NCI-H446 treated with DMSO at 0.1 percent for 48 hours (cell line): Measurements from ENCODE around the gene CDH4.

Experiments used
- DNase-seq: peaks from one replicate; lab custom pipeline; 2025; lab: John Stamatoyannopoulos, UW

The CDH4 gene

DNA sequence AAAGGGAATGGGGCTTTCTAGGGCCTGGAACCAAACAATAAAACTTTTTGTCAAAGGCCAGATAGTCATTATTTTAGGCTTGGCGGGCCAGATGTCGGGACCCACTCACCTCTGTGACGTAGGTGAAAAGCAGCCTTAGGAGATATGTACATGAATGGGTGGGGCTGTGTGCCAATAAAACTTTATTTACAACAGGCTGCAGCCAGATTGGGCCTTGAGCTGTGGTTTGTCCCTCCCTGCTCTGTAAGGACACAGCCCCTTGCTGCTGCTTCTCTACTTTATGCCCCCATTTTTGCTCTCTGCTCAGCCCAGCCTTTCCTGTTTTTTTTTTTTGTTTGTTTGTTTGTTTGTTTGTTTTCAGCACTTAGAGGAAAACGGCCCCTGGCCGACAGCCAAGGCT, 32.7 kb downstream of the CDH4 start:
- DNase-seq = no peak

DNA sequence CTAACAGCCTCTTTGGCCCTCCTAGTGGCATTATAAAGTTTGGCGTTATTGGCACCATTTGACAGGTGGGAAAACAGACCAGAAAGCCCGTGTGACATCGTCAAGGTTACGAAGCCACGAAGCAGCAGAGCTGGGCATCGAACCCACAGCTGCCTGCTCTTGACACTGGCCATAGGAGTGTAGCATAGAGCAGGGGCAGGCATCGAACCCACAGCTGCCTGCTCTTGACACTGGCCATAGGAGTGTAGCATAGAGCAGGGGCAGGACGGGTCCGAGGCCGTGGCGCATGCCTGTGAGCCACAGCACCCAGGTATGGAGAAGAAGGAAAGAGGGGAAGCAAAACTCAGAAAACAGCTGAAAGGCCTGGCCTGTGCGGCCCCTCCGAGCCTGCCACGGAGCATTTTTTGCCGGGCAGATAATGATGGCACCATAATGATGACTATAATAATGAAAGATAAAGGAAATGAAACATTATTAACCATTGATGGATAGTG, 33.1 kb downstream of the CDH4 start:
- DNase-seq = no peak

DNA sequence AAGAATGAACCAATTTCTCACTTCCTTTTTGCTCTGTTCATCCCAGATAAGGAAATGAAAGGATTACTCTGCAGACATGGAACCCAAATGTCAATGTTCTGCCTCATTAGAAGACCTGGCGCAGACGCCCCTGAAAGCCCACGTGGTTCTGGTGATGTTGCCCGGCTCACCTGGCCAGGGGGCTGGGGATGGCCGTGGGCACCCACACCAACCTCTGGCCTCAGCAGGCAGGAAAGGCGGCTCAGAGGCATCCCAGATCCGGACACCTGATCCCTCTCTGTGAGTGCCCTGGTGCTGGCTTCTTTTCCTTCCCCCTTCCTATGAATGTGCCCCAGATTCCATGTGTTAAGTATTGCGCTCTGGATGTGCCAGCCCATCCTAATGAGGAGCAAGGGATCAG, 33.6 kb downstream of the CDH4 start:
- DNase-seq = no peak

DNA sequence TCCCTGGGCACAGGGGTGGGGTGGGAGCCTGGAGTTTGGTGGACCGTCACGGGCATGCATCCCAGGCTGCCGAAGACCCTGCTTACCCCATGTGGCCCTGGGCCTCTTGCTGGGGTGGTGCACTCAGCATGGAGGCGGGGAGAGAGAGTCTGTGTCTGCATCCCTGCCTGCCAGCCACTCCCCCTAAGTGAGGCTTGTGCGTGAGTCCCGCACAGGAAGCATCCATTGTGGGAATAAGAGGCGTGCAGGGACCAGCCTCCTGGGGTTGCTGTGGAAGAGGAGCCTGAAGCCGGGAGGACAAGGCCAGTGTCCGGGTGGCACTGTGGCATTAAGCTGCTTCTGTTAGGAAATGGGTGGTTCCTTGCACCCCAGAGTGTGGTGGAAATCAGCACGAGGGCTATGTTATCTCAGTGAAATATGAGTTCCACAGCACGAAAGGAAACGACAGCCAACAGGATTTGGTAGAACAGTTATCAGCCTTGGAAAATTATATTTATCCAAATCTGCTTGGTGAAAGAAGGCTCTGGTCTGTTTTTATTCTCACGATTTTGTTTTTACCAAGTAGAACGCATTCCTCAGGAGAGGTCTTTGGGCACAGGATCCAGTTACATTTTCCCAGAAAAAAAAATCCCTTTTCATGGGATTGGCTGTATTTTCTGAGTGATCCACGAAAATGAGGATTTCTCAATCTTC, 35.7 kb downstream of the CDH4 start:
- no peak for DNase-seq

DNA sequence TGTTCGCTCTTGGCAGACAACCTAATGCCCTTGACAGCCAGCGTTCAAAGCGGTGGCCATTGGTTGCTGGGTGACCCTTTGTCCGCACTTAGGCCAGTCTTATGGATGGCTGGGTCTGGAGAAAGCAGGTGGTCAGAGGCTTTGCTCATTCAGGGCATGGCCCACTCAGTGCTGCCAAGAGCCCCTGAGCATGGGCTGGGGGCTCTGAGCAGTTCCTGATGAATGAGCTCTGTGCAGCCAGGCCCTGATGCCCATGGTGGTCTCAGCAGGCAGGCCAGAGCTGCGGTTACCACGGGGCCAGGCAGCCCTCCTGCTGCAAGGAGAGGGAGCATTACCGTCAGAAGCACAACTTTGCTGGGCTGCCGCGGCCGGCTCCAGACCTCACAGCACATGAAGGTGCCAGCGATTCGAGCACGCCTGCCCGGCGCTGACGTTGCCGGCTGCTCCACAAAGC, 36.3 kb downstream of the CDH4 start:
- no peak for DNase-seq

DNA sequence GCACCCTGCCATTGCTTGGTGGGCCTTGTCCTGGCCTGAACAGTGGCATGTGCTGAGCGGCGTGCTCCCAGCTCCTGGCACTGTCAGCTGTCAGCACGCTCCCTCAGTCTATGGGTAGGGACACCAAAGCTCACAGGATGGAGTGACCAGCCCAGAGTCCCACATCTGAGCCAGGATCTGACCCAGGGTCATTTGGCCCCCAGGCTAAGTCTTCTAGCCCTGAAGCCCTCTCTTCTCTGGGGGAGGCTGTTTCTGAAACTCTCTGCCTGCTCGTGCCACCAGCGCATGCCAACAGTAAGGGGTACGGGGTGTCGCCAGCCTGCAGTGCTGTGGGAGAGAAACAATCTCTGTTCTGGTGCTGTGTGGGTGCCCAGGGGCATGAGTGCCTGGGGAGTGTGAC, 37.1 kb downstream of the CDH4 start:
- no peak for DNase-seq

DNA sequence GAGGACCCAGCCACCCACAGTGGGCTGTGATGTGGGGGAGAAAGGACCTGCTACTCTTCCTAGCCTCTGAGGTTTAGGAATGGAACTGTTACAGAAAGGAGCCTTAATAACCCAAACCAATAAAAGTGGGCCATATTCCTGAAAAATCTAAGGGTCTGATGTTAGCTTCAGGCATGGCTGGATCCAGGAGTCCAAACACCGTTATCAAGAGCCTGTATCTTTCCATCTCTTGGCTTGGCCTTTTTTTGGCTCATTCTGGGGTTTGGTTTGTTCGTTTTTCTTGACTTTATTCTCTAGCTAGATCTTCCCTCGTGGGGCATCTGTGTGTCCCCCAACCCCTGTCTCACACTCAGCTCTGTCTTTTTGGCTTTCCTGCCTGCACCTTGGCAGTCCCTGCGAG, 38.7 kb downstream of the CDH4 start:
- no peak for DNase-seq

DNA sequence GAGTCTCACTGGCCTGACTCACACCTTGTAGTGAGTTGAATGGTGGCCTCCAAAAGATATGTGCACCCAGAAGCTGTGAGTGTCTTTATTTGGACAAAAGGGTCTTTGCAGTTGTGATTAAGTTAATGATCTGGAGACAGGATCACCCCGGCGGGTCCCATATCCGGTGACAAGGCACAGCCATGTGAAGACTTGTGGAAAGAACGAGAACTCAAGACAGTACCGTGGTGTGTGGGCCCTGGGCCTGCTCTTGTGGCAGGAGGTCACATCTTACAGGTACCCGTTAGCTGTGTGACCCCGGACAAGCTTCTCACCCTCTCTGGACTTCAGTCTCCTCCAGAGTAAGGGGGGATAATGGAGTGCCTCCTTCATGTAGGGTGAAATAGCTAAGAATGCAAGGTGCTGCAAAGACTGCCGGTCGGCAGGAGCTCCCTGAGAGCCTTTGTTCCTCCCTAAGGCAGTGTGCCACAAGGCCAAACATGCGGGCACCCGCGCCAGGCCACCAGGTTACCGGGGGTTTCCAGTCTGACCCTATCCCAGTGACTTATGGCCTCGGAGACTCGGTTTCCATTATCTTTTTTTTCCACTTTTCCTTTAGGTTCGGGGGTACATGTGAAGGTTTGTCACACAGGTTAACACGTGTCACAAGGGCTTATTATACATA, 39.2 kb downstream of the CDH4 start:
- no peak for DNase-seq

DNA sequence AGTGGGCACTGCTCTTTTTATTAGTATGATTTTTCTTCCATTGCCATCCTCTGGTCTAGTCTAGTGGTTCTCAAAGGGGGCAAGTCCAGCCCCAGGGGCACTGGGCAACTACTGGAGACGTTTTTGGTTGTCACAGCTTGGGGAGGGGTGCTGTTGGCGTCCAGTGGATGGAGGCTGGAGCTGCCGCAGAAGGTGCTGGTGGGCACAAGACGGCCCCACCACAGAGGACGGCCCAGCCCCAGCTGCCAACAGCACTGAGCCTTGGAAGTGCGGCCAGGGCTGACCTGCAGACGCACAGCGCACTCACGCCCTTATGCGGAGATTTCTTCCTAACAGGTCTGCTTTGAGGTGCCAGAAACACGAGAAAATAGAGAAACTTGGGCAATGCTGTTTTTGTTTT, 40.3 kb downstream of the CDH4 start:
- no peak for DNase-seq

DNA sequence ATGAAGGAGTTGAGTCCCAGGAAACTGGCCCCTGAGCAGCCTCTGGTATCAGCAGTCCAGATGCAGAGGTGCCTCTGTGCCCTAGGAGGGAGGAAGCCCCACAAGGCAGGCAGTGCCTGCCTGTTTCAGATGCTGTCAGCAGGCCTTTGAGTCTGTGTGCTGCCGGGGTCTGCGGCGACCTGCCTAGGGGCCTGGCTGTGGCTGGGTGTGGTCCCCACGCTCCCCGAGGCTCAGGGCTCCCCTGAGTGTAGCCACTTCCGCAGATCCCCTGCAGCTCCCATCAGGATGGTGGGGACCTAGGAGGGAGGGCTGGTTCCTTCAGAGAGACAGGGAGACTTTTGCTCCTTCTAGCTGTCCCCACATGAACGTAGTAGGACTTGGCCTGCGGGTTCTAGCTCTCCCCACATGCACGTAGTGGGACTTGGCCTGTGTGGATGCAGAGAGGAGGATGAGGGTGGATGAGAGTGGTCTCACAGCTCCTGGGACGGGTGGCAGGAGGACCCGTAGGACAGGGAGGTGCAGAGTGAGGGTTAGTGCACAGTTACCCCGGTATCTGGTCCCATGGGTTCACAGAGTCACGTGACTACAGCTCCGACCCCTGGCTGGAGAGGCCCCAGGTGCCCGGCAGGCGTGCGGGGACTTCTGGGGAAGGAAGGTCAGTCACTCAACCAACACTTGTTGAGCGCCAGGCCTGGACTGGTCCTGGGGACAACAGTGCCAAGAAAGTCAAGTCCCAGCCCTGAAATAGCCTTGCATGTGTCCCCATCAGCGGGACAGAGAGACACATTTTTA, 41.0 kb downstream of the CDH4 start:
- DNase-seq = no peak

DNA sequence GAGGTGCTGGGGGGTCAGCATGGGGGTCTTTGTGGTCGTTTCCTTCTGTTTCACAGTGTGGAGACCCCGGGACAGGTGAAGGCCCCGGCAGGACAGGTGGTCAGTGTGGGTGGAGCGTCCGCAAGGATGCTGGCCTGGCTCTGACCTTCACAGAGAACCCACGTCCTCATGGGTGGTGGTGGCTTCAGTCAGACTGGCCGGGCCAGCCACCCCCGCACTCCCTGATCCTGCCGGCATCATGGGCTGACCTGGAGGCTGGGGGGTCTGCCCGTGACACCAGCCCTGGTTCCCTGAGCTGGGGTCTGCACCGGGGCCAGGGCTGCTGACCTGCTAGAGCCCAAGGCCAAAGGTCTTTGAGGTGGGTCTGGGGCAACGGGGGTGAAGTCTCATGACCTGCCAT, 41.9 kb downstream of the CDH4 start:
- DNase-seq = no peak

DNA sequence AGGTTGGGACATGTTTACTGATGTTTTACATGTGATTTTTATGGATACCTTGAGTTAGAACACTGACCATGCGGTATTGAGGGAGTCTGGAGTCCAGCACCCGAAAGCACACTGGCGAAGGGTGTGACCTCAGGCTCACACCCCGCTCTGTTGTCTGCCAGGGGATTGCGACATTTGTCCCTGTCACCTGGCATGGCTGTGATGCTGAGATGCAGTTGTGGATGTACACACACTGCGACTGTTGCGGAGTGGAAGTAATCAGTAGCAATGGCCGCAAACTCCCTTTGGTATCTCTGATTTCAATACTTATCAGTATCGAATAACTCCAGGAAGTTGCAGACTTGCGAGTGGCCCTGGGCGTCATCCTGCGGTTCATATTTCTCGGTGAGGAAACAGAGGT, 43.2 kb downstream of the CDH4 start:
- DNase-seq = no peak

DNA sequence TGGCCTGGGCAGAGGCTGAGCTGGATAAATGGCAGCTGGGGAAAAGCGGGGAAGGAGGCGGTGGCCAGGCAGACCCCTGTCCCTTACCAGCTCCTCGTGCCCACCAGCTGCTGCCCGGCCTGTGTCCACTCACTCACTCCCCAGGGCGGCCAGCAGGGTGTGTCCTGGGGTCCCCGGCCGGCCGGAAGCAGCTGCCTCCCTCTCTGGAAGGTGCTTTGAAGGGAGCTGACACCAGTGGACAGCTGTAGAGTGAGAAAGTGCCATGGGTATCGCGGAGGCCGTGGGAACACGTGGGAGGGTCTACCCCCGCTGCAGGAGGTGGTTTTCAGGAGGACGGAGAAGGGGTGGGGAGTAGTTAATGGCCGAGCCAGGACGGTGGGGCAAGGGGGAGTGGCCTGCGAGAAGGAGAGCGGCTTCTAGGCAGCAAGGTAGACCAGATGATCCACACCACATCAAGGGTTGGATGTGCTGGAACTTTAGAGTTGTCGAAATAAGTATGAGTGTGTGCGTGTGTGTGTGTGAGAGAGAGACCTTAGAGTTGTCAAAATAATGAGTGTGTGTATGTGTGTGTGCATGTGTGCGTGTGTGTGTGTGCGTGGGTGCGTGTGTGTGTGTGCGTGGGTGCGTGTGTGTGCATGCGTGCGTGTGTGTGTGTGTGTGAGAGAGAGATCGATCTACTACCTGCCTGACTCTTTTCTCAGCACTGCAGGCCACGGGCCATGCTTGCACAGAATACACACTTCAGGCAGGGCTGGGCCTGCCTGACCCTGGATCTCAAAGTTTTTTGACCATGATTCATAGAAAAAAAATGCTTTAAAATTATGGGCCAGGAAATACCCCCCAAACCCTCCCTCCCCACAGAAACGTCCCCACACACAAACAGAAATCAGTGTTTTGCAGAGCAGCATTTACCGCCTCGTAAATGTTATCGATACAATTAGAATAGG, 43.9 kb downstream of the CDH4 start:
- no peak for DNase-seq

DNA sequence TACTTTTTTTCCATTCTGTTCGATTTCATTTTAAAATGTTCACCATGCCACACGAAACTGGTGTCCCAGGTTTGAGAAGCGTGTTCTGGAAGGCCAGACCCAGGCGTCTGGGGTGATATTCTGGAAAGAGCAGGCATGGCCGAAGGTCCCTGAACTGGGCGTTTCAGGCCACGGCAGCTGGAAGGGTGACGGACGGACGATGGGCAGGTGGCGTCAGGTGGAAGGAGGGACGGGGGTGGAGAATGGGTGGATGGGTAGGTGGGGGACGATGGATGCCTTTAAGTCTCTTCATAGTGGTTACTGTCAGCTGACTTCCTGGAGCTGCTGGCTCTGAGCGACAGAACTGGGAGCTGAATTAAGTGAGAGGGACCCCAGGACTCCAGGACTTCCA, 44.6 kb downstream of the CDH4 start:
- DNase-seq = no peak

DNA sequence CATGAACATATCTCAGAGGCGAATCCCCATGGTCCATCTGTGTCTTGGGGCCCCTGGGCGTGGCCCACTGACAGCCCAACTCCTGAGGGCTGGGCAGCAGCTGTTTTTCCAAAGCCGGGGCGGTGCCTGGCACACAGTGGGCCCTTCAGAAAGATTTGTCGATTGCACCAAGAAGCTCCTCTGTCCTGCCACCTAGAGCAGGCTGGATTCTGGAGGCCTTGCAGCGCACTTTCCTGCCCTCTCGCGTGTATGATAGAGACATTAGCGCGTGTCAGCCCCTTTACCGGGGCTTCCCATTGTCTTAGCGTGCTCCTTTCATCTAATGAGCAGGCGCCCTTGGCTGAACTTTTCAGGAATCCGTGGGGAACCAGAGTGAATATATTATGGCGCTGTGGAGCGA, 45.4 kb downstream of the CDH4 start:
- no peak for DNase-seq

DNA sequence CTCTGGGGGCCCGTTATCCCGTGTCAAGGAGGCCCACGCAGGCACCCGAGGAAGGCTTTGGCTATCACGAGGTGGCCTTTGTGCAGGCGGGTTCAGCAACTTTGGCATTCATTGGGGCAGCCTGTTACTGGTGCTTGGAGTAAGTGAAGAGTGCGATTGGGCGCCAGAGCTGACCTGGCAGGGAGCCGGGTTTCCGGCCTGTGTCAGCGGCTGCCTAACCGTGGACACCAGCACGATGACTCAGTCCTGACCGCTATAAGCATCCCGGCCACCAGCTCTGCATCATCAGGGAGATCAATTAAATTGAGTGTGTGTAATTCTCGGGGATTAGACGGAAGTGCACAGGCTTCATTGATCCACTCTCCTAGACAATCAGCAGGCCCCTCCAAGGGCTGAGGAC, 45.9 kb downstream of the CDH4 start:
- DNase-seq = no peak

DNA sequence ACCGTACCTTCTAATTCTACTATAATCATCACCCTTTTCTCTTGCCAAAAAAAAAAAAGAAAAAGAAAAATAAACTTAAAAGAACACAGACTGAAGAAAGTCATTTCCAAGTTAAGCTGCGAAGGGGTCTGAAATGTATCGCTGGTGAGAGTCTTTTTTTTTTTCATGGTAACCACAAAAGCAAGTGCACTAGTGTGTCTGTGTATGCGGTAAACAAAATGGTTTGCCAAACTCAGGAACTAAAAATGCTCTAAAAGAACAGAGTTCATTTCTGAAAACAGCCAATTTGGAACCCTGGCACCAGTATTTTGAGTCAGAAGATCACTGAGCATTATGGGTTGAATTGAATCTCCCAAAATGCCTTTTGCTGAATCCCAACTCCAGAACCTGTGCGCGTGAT, 46.6 kb downstream of the CDH4 start:
- DNase-seq = no peak

DNA sequence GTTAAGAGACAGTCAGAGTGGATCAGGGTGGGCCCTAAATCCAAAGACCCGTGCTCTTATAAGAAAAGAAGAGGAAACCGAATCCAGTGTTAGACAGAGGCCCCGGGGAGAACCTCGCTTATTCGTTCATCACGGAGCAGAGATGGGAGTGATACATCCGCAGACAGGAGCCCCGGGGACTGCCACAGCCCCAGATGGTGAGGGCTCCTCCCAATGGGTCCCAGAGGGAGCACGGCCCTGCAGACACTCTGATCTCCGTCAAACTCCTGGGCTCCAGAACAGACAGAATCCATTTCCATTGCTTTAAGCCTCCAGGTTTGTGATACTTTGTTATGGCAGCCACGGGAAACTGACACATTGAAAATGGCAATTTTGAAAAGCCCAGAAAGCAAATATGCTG, 47.0 kb downstream of the CDH4 start:
- DNase-seq = no peak

DNA sequence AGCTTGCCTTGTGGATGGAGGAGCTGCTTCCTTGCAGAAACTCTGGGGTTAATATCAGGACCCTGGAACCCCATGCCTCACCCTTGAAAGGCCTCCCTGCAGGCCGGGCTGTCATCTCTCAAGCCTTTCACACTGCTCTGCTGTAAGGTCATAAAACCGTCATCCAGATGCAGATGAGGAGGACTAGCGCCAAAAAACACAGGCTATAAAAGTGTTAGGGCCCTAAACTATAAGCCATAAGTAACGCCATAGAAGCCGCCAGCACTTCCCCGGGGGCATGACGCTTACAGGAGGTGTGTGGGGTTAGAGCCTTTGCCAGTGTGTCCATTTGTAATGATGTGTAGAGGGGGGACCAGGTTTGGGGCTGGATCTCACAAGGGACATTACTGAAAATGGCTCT, 47.6 kb downstream of the CDH4 start:
- DNase-seq = no peak

DNA sequence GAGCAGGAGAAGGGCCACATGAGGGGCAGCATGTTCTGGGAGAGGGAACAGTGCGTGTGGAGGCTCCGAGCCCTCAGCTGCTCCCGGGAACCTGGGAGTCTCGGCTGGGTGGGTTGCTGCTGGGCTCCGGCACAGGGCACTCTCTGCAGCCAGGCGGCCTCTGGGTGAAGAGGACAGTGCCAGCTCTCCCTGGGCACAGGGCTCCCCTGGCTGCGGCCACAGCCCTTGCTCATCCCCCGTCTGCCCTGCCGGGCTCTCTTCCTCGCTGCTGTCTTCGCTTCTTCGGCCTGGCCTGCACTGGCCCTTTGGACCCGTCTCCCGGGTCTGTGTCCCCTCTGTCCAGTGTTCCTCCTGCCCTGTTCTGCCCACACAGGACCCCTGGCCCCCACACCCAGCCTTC, 48.2 kb downstream of the CDH4 start:
- no peak for DNase-seq

DNA sequence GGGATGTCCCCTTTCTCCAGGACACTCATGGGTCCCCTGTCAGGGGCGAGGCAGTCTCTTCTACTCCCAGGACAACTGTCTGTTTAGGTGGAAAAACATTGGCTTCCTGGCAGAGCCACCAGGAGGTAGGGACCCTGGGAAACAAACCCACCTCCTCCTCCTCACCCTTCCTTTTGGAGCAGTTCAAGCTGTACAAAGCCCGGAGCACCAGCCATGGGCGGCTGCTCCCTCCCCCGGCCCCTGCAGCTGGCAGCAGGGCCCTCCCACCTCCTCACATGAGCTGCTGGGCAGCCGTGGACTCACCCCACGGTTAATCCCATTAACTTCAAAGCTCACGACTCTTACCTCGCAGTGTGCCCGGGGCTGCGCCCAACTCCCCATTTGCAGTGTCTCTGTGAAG, 48.6 kb downstream of the CDH4 start:
- no peak for DNase-seq
